Measurements from ENCODE around the gene WDR70. TPM values are rescaled to one million over a fixed set of nuclear protein-coding genes. Genes with fewer than 3 reads are reported as not detected.
"Not testable (repeated sequence)": the region's sequence is repeated elsewhere in the genome, so short reads cannot be mapped to it uniquely, and the experiment has no call there.

The WDR70 gene
- polyA plus RNA-seq, 10 donors, result 23.1 to 38.8 (median 30.1) TPM

GRCh38 chr5:37796435-37796834 is 417.3 kb downstream of the WDR70 start:
- not testable (repeated sequence) for DNase-seq

DNA sequence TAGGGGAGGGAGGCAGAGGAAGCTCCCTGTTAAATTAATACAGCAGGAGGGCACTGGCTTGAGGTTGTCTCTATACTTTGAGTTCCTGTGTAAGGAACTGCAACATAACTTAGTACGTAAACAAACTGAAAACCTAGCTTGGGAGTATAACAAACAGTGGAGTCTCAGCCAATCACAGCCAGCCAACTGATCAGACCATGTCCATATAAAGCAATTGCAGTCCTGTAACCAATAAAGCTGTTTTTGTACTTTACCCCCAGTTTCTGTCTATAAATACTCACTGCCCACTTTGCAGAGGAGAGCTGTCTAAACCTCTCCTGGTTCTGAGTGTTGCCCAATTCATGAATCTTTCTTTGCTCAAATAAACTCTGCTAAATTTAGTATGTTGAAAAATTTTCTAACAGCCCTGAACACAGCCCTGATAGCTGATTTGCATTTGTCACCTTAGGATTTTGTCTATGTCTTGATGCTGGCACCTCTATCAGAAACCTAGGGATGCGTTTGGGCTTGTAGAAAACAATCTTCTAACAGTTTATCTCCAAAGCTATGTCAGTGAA is 420.8 kb downstream of the WDR70 start:
- DNase-seq, result no peak

DNA sequence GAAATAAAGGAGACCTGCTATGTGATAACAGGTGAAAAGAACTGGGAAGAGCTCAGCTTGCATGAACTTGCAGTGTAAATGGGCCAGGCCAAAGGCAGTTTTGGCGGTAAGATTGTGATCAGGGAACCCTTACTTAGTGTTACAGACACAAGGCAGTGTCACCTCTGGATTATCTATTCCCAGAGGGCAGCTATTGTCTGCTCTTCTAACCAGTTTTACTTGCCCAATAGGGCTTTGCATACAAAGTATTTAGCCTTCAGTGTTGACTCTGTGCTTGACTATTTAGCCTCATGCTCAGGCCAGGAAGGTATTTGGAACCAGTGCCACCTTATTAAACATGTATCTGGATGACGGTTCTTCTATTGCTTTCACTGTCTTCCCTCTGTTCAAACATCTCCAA is 422.4 kb downstream of the WDR70 start:
- DNase-seq, result no peak

Other genes with a start within 250 kb of the WDR70 start
- 10 to 100 TPM; 12.0 to 24.2 (median 18.7) TPM for gene CPLANE1, start 129.9 kb upstream of the WDR70 start, polyA plus RNA-seq (ENCODE audit: insufficient read length in 10 of 10)
- 10 to 100 TPM; 14.3 to 21.9 (median 17.4) TPM for gene NUP155, start 8.2 kb upstream of the WDR70 start, polyA plus RNA-seq (ENCODE audit: insufficient read length in 10 of 10)